ENCODE measurements around the gene CCDC149.

Gene CCDC149

GRCh38 chr4:24837781-24838180, 75.1 kb downstream of the CCDC149 start:
- DNase-seq = no peak

- no peak for DNase-seq
These were observed 75.5 kb downstream of the CCDC149 start for GRCh38 chr4:24837336-24837735.

DNA sequence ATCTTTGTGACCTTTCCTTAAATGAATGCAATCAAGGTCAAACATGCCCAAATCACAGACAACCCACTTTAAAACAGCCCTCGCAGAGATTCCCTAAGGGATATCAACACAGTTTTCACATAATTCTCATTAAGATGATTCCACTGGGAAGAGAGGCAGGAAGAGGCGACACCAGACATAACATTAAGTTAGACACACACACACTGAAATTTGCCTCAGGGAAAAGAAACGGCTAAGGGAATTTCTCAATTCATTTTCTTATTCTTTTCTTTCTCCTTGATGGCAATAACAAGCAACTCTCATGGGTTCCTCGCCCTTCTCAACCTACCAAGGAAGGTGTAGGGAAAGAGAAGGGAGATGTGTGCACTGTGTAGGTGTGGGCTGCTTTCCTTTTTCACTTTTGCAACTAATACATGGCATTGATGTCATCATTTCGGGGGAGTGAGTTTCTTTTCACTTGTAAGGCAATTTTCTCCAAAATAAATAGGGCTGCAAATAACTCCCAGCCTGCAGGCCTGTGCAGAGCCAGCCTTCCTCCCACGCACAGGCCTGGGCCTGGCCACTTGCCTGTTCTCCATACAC, 76.1 kb downstream of the CCDC149 start:
- DNase-seq = no peak

- no peak for DNase-seq
These were observed 77.1 kb downstream of the CCDC149 start for GRCh38 chr4:24835696-24836095.

- DNase-seq = no peak
These were observed 81.2 kb downstream of the CCDC149 start for GRCh38 chr4:24831637-24832036.

GRCh38 chr4:24824720-24825119, 88.1 kb downstream of the CCDC149 start:
- no peak for DNase-seq

DNA sequence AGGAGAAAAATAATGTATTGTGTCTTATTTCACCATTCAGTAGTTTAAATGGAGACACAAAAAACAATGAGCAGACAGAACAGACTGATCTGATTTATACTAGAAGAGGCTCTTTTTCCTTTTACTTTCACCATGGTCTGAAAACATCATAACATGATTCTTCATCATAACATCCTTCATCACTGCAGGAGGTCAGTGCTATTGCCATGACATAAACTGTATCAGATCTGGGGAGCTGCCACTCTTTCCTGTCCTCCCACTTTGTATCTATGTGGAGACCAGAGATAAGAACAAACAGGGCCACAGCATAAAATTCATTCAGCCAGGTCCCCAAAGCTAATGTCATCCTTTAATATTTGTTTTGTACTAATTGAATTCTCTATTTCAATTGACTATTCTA, 92.3 kb downstream of the CCDC149 start:
- DNase-seq = no peak

GRCh38 chr4:24816797-24817196, 96.0 kb downstream of the CCDC149 start:
- DNase-seq = no peak

GRCh38 chr4:24813732-24814131, 99.1 kb downstream of the CCDC149 start:
- DNase-seq = no peak

DNA sequence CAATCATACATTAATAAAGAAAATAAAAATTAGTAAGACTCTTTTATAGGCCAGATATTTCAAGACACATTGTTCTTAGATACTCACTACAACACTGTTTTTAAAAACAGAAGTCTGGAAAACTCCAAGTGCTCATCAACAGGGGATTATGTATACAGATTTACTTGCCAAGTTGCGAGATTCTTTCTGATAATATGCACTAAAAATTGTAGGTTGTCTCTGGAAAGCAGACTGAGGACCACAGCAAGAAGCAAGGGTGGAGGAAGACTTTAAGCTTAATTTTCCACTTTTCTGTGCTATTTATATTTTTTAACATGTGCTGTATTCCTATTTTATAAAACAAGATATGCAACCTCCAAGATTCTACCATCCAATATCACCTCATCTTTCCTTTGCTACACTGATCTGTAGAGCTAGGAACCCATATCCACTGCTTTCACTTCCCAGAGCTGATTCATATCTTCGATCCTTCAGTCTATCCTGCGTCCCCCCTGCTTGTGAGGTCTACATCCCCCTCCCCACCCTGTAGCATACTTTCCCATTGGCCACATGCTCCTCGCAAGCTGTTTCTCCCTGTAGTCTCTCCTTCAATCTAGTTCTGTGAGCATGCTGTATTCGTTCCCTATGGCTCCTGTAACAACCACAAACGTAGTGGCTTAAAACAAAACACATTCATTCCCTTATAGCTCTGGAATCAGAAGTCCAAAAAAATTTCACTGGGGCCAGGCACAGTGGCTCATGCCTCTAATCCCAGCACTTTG, 101.8 kb downstream of the CCDC149 start:
- no peak for DNase-seq

DNA sequence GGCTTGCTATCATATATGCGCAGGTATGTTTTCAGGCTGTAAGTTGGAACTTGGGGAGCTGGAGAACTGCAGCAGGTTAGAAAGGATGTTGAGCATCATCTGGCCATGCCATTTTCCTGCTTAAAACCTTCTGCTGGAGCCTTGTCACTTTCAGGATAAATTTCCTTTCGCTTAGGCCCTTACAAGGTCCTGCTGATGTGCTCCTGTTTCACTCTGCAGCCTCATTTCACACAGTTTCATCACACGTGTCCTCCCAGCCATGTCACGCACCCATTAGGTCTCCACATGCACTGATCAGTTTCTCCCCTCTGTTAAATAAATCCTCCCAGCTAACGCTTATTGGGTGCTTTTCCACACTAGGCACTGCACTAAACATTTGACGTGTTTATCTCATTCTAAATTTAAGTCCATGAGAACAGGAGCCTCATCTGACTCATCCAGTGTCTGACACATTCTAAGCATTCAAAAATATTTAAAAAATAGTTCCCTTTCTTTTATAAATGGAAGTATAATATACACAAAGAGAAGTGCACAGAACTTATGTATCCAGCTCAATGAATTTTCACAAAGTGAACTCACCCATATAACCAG, 102.9 kb downstream of the CCDC149 start:
- peak; percentile 53 for DNase-seq

DNA sequence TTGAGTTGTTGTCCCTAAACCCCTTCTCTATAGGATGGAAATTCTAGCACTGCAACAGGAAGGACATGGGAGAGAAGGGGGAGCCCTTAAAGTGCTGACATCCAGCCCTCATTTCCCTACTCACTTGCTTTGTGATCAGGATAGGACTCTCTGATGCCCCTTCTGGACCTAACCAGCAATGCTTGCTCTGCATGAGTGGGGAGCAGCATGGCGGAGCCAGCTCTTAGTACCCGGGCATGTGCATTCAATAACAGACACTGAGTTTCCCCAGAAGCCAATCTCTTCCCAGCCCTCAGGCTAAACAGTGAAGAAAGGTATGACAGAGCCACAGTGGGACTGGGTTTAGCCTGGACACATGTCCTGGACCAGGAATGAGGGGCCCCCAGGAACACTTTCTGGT, 103.5 kb downstream of the CCDC149 start:
- DNase-seq = no peak

DNA sequence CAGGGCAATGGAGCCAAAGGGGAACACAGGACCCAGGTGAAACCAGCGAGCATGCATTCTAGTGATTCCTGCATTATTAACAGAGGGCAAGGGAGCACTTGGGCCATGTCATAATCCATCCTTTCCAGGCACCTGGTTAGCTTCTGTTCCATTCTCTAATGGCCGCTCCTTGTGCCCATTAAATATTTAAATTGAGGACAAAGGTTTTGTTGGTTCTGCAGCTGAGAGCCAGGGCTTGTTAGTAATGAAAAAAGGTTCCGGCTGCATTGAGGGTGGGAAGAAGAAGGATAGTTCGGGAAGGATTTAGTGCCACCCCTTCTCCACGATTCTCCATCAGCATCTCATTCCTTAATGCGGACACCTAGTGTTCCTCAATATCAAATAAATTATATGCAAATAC, 103.9 kb downstream of the CCDC149 start:
- DNase-seq = no peak

- no peak for DNase-seq
These were observed 104.6 kb downstream of the CCDC149 start for GRCh38 chr4:24808261-24808660.

DNA sequence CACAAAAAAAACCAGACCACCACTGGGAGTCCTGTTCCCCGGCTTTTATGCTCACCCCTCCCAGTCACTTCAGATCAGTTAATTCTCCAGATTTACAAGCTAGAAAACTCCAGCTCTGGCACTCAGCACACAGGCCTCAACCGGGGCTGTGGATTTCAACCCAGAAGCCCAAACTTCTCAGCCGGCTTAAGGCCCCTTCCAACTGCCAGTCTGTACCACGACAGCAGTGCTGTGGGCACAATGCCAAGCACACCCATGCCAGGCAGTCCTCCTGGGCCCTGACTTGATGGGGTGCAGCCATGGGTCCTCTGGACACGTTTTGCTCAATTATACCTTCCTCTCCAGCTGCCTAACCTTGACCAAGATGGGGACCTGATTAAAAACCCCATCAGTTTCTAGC, 105.2 kb downstream of the CCDC149 start:
- DNase-seq = no peak

DNA sequence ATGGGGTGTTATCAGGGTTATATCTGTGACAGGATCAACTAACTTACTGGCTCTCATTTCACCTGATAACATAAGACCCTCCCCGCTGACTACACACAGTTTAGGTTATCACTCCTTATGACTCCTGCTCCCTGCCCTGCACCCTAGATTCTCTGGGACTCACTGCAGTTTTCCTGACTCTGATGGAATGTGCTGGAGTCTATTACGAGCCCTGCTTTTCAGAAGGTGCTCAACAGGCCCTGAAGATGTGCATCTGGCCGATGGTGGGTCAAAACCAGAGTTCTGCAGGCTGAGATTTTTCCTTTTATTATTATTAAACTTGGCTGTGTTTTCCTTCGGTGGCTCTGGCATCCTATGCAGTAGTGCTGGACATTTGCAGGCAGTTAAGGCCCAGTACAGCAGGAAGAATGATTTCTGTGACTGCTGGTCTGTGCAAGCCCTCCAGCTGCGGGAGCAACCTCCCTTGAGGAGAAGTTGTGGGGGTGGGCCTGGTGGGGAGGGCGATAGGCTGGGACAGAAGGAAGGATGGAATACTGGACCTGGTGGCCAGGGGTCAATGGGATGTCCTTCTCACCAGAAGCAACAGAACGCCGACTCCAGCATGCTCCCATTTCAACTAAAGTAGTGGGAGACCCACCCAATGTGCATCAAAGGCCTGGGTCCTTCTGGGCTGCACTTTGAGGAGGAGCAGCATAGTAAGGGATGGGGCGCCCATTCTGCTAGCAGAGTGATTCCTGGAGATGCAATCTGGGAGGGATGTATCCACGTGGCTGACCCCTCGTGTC, 106.4 kb downstream of the CCDC149 start:
- no peak for DNase-seq

GRCh38 chr4:24805566-24805965, 107.3 kb downstream of the CCDC149 start:
- DNase-seq = no peak

GRCh38 chr4:24805067-24805466, 107.8 kb downstream of the CCDC149 start:
- DNase-seq = no peak

- no peak for DNase-seq
These were observed 110.2 kb downstream of the CCDC149 start for GRCh38 chr4:24802648-24803047.

- DNase-seq = no peak
These were observed 111.5 kb downstream of the CCDC149 start for GRCh38 chr4:24801136-24801855.

DNA sequence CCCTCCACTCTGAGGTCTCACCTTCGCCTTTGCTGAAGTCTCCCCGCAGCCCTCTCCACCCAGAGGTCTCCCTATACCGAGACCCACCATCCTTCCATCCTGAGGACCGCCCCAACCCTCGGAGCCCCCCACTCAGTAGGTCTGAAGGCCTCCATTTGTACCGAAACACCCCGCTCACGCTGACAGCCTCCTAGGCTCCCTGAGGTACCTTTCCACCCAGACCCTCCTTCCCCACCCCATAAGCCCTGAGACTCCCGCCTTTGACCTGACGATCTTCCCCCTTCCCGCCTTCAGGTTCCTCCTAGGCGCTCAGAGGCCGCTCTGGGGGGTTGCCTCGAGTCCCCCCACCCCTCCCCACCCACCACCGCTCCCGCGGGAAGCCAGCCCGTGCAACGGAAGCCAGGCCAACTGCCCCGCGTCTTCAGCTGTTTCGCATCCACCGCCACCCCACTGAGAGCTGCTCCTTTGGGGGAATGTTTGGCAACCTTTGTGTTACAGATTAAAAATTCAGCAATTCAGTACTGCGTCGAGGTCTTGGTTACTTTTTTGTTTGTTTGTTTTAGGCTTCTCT, 112.4 kb downstream of the CCDC149 start:
- no peak for DNase-seq
